Liver (tissue), 9 donors: ENCODE results near the gene BEST1. TPM values are rescaled to one million over a fixed set of nuclear protein-coding genes. Genes with fewer than 3 reads are reported as not detected.
A peak's percentile ranks its signal among the peaks of the same experiment; 100 is the strongest.

ENCODE experiments used
- DNase-seq: peaks from one replicate; pipeline ENCODE4 v3.0.0-alpha.2; 2017; ENCODE audit warnings: low spot score
- H3K27ac ChIP-seq, 2 donors: one replicate each; pipeline ENCODE4 v1.7.0; 2013; ENCODE audit warnings: inconsistent platforms in 2 of 2, low read length in 2 of 2, control low read depth in 1 of 2, low read depth in 1 of 2, mild to moderate bottlenecking in 1 of 2
- H3K27me3 ChIP-seq, 4 donors: one replicate each; pipeline versions ENCODE4 v1.6.1 to v1.7.0; 2013; ENCODE audit warnings: low read length in 3 of 4, inconsistent platforms in 1 of 4, mild to moderate bottlenecking in 1 of 4, moderate library complexity in 1 of 4; ENCODE audit not compliant: control insufficient read depth in 4 of 4, insufficient read depth in 4 of 4
- H3K36me3 ChIP-seq, 4 donors: one replicate each; pipeline versions ENCODE4 v1.6.1 to v1.7.0; 2013; ENCODE audit warnings: low read length in 3 of 4, mild to moderate bottlenecking in 3 of 4, low read depth in 1 of 4, moderate library complexity in 1 of 4; ENCODE audit not compliant: control insufficient read depth in 4 of 4, insufficient read depth in 3 of 4
- H3K4me1 ChIP-seq, 4 donors: one replicate each; pipeline versions ENCODE4 v1.6.1 to v1.7.0; 2013; ENCODE audit warnings: low read length in 3 of 4, mild to moderate bottlenecking in 3 of 4, moderate library complexity in 1 of 4; ENCODE audit not compliant: control insufficient read depth in 4 of 4, insufficient read depth in 4 of 4
- H3K4me3 ChIP-seq, 3 donors: one replicate each; pipeline versions ENCODE4 v1.6.1 to v1.7.0; 2013; ENCODE audit warnings: low read length in 3 of 3, control low read depth in 1 of 3, low read depth in 1 of 3, mild to moderate bottlenecking in 1 of 3
- H3K9ac ChIP-seq, 2 donors: one replicate each; pipeline ENCODE4 v1.7.0; 2013; ENCODE audit warnings: low read length in 2 of 2, mild to moderate bottlenecking in 2 of 2, moderate library complexity in 2 of 2, control low read depth in 1 of 2, low read depth in 1 of 2
- H3K9me3 ChIP-seq, 4 donors: one replicate each; pipeline versions ENCODE4 v1.6.1 to v1.7.0; 2013; ENCODE audit warnings: low read length in 3 of 4; ENCODE audit not compliant: control insufficient read depth in 4 of 4
- EGR1 ChIP-seq, 2 donors: IDR thresholded peaks; 2 replicates each; pipeline ENCODE4 v1.6.1; 2016 to 2018; ENCODE audit warnings: antibody characterized with exemption in 2 of 2, low read depth in 2 of 2
- FOXA1 ChIP-seq: IDR thresholded peaks from 2 replicates; pipeline ENCODE4 v1.6.1; 2016; ENCODE audit warnings: antibody characterized with exemption
- GABPA ChIP-seq, 2 donors: IDR thresholded peaks in 1 of 2; conservative IDR thresholded peaks in 1 of 2; 2 replicates each; pipeline ENCODE4 v1.6.1; 2016; ENCODE audit warnings: antibody characterized with exemption in 2 of 2, mild to moderate bottlenecking in 1 of 2, moderate library complexity in 1 of 2
- HNF4A ChIP-seq, 2 donors: conservative IDR thresholded peaks; 2 replicates each; pipeline ENCODE4 v1.6.1; 2016; ENCODE audit warnings: antibody characterized with exemption in 2 of 2, mild to moderate bottlenecking in 2 of 2
- HNF4G ChIP-seq: IDR thresholded peaks from 2 replicates; pipeline ENCODE4 v1.6.1; 2016; ENCODE audit warnings: antibody characterized with exemption
- JUND ChIP-seq, 2 donors: IDR thresholded peaks; 2 replicates each; pipeline ENCODE4 v1.6.1; 2016; ENCODE audit warnings: antibody characterized with exemption in 2 of 2
- NR2F2 ChIP-seq: IDR thresholded peaks from 2 replicates; pipeline ENCODE4 v1.6.1; 2016; ENCODE audit warnings: antibody characterized with exemption
- RAD21 ChIP-seq, 2 donors: IDR thresholded peaks; 2 replicates each; pipeline ENCODE4 v1.6.1; 2016; ENCODE audit warnings: antibody characterized with exemption in 2 of 2, mild to moderate bottlenecking in 2 of 2
- RXRA ChIP-seq, 2 donors: IDR thresholded peaks; 2 replicates each; pipeline ENCODE4 v1.6.1; 2017 to 2018; ENCODE audit warnings: antibody characterized with exemption in 2 of 2, mild to moderate bottlenecking in 1 of 2
- SP1 ChIP-seq: IDR thresholded peaks from 2 replicates; pipeline ENCODE4 v1.6.1; 2018; ENCODE audit warnings: antibody characterized with exemption, mild to moderate bottlenecking
- TAF1 ChIP-seq: conservative IDR thresholded peaks from 2 replicates; pipeline ENCODE4 v1.6.1; 2016; ENCODE audit warnings: antibody characterized with exemption, mild to moderate bottlenecking
- YY1 ChIP-seq: IDR thresholded peaks from 2 replicates; pipeline ENCODE4 v1.6.1; 2016; ENCODE audit warnings: antibody characterized with exemption, mild to moderate bottlenecking
- WGBS: extraction: QIAGEN DNeasy Blood & Tissue Kit; methylation state at CpG from one replicate; pipeline ENCODE4 v1.1.7; 2013; 5-methylcytosine and 5-hydroxymethylcytosine counted together
- polyA plus RNA-seq, 2 donors: library from polyadenylated mRNA; stranded (reverse) in 1 of 2; unstranded in 1 of 2; fragments of 200-250 nt in 1 of 2; fragments of >200 nt in 1 of 2; fragmentation: Nextera tagmentation in 1 of 2; extraction: Ambion mirVana in 1 of 2; gene quantifications; one replicate each; pipeline versions ENCODE4 v1.2.1 to v1.2.3, GENCODE V29; 2013 to 2015
- total RNA-seq, 2 donors: library from RNA; depleted of rRNA; stranded (reverse); fragments of >200 nt; gene quantifications; one replicate each; pipeline ENCODE4 v1.2.3, GENCODE V29; 2014
- TF ChIP-seq, protein P1 (sequence below): IDR thresholded peaks from 2 replicates; pipeline ENCODE4 v1.6.1; 2016; ENCODE audit warnings: antibody characterized with exemption
- TF ChIP-seq, protein P2 (sequence below): IDR thresholded peaks from 2 replicates; pipeline ENCODE4 v1.6.1; 2016; ENCODE audit warnings: antibody characterized with exemption
- TF ChIP-seq, protein P3 (sequence below): IDR thresholded peaks from 2 replicates; pipeline ENCODE4 v1.6.1; 2016; ENCODE audit warnings: antibody characterized with exemption, mild to moderate bottlenecking
- donor health status: healthy.
- donor health status: healthy.
- donor health status: healthy.
- donor health status: healthy.
- donor health status: healthy.

BEST1 gene
- total and polyA plus RNA-seq, 4 donors = 0.22 to 1.6 (median 1.1) TPM

DNA sequence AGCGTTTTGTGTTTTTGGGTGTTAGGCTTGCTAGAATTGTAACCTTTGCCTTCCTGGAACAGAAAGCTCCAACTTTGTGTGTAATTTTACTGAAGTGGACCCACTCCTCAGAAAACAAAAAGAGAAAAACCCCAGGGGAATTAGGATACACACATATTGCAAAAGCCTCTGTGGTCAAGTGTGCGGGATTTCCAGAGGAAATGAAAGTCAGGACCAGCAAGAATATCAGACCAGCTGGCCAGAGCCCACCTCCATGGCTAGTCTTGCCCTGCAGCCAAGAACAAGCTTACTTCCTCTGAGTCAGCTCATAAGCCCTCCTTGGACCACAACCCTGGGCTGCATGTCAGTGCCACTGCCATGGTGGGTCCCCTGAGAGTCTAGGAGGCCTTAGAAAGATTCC lies 54.3 kb downstream of the BEST1 start:
- 28% methylated on average over 2 of the region's 2 CpGs for WGBS
- peaks cover 10 to 34% (median 26%) of the 10 kb centered on the region in 4 donors for H3K4me1 ChIP-seq
- peak overlapping the region in 1 of 2 donors; percentile 1 for H3K9ac ChIP-seq
- DNase-seq = no peak
- H3K27ac ChIP-seq = peak overlapping the region; percentile 4 to 49
- no peak overlapping the region for H3K4me3 ChIP-seq
- TF ChIP-seq GABPA (IDR thresholded peaks at IDR 0.05 in 1 of 2, conservative IDR thresholded peaks at IDR 0.05 in 1 of 2) (no peak), JUND (IDR thresholded peaks at IDR 0.05) (peak in 1 of 2 donors; percentile 16), RXRA (IDR thresholded peaks at IDR 0.05) (peak in 1 of 2 donors; percentile 45), TAF1 (no peak), HNF4A (conservative IDR thresholded peaks at IDR 0.05) (peak; percentile 52 to 55), SP1 (peak; percentile 22), RAD21 (IDR thresholded peaks at IDR 0.05) (peak in 1 of 2 donors; percentile 3)
- TF ChIP-seq, protein P1, sequence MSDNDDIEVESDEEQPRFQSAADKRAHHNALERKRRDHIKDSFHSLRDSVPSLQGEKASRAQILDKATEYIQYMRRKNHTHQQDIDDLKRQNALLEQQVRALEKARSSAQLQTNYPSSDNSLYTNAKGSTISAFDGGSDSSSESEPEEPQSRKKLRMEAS = peak; percentile 15
- H3K9me3 ChIP-seq = no peaks in the 10 kb centered on the region
- peaks cover 0 to 2% (median under 1%) of the 10 kb centered on the region in 4 donors for H3K36me3 ChIP-seq
- no peaks in the 10 kb centered on the region for H3K27me3 ChIP-seq

DNA sequence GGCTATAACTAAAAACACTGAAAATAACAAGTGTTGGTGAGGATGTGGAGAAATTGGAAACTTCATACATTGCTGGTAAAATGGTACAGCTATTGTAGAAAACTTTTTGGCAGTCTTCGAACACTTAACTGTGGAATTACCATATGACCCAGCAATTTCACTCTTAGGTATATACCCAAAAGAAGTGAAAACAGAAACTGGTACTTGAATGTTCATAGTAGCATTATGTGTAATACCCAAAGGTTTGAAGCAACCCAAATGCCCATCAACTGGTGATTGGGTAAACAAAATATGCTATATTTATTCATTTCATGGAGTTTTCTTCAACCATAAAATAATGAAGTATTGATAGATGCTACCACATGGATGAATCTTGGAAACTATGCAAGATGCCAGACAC lies 58.0 kb downstream of the BEST1 start:
- TF ChIP-seq HNF4A (conservative IDR thresholded peaks at IDR 0.05) = no peak
- TF ChIP-seq HNF4G = no peak
- no peak for TF ChIP-seq SP1
- TF ChIP-seq, protein P2, sequence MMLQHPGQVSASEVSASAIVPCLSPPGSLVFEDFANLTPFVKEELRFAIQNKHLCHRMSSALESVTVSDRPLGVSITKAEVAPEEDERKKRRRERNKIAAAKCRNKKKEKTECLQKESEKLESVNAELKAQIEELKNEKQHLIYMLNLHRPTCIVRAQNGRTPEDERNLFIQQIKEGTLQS = no peak
- TF ChIP-seq FOXA1 = no peak
- no peak for TF ChIP-seq YY1
- TF ChIP-seq EGR1 (IDR thresholded peaks at IDR 0.05; ENCODE audit: low read depth in 2 of 2) = no peak
- TF ChIP-seq, protein P1 = no peak
- no peak for TF ChIP-seq NR2F2
- no peak for TF ChIP-seq GABPA (IDR thresholded peaks at IDR 0.05 in 1 of 2, conservative IDR thresholded peaks at IDR 0.05 in 1 of 2)
- no peak for TF ChIP-seq RAD21 (IDR thresholded peaks at IDR 0.05)
- TF ChIP-seq, protein P3, sequence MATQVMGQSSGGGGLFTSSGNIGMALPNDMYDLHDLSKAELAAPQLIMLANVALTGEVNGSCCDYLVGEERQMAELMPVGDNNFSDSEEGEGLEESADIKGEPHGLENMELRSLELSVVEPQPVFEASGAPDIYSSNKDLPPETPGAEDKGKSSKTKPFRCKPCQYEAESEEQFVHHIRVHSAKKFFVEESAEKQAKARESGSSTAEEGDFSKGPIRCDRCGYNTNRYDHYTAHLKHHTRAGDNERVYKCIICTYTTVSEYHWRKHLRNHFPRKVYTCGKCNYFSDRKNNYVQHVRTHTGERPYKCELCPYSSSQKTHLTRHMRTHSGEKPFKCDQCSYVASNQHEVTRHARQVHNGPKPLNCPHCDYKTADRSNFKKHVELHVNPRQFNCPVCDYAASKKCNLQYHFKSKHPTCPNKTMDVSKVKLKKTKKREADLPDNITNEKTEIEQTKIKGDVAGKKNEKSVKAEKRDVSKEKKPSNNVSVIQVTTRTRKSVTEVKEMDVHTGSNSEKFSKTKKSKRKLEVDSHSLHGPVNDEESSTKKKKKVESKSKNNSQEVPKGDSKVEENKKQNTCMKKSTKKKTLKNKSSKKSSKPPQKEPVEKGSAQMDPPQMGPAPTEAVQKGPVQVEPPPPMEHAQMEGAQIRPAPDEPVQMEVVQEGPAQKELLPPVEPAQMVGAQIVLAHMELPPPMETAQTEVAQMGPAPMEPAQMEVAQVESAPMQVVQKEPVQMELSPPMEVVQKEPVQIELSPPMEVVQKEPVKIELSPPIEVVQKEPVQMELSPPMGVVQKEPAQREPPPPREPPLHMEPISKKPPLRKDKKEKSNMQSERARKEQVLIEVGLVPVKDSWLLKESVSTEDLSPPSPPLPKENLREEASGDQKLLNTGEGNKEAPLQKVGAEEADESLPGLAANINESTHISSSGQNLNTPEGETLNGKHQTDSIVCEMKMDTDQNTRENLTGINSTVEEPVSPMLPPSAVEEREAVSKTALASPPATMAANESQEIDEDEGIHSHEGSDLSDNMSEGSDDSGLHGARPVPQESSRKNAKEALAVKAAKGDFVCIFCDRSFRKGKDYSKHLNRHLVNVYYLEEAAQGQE = no peak
- TF ChIP-seq TAF1 = no peak
- TF ChIP-seq RXRA (IDR thresholded peaks at IDR 0.05) = no peak
- Histone ChIP-seq H3K9ac (no peak overlapping the region), H3K9me3 (no peaks in the 10 kb centered on the region), H3K27ac (no peak overlapping the region), H3K36me3 (no peaks in the 10 kb centered on the region), H3K4me3 (no peak overlapping the region), H3K4me1 (peaks cover 2 to 6% (median 4%) of the 10 kb centered on the region in 4 donors), H3K27me3 (no peaks in the 10 kb centered on the region)
- 94% methylated on average over 1 of the region's 1 CpG for WGBS
- DNase-seq = no peak
